Measurements from ENCODE around the gene SPATS1.
A peak's percentile ranks its signal among the peaks of the same experiment; 100 is the strongest.

Gene SPATS1, protein sequence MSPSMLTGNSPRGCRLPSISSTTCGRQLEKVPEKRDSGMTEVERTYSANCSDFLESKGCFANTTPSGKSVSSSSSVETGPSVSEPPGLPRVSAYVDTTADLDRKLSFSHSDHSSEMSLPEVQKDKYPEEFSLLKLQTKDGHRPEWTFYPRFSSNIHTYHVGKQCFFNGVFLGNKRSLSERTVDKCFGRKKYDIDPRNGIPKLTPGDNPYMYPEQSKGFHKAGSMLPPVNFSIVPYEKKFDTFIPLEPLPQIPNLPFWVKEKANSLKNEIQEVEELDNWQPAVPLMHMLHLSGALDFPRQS

DNA sequence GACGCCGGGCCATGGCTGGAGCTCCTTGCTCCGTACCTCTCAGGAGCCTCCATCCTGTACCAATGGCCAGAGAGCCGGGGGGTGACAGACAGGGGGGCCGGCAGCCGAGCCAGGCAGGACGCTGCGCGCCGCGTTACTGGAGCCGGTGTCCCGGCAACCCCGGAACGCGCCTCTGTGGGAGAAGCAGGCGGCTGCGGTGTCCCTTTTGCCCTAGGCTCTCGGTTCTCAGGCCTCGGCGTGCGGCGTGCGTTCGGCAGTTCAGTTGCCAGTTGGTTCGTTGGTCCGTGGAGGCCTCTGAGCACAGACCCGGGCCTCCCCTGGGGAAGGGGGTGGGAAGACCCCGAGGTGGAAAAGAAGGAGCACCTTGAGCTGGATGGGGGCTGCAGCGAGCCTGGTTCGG, at the start of gene SPATS1:
TSS of gene SPATS1 (plus strand) at position 162 of the 400 bp plus-strand sequence. CDS start 446 bp downstream, outside the sequence.
- DNase-seq (ENCODE audit: low read depth), result no peak
- H3K4me3 ChIP-seq (ENCODE audit: control insufficient read depth, low read depth, low read length), result no peak within 1 kb of the TSS
- TF ChIP-seq, protein P1, sequence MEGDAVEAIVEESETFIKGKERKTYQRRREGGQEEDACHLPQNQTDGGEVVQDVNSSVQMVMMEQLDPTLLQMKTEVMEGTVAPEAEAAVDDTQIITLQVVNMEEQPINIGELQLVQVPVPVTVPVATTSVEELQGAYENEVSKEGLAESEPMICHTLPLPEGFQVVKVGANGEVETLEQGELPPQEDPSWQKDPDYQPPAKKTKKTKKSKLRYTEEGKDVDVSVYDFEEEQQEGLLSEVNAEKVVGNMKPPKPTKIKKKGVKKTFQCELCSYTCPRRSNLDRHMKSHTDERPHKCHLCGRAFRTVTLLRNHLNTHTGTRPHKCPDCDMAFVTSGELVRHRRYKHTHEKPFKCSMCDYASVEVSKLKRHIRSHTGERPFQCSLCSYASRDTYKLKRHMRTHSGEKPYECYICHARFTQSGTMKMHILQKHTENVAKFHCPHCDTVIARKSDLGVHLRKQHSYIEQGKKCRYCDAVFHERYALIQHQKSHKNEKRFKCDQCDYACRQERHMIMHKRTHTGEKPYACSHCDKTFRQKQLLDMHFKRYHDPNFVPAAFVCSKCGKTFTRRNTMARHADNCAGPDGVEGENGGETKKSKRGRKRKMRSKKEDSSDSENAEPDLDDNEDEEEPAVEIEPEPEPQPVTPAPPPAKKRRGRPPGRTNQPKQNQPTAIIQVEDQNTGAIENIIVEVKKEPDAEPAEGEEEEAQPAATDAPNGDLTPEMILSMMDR (IDR thresholded peaks at IDR 0.05; ENCODE audit: control insufficient read depth, insufficient read depth, low read depth, low read length, missing control alignments), result no peak

DNA sequence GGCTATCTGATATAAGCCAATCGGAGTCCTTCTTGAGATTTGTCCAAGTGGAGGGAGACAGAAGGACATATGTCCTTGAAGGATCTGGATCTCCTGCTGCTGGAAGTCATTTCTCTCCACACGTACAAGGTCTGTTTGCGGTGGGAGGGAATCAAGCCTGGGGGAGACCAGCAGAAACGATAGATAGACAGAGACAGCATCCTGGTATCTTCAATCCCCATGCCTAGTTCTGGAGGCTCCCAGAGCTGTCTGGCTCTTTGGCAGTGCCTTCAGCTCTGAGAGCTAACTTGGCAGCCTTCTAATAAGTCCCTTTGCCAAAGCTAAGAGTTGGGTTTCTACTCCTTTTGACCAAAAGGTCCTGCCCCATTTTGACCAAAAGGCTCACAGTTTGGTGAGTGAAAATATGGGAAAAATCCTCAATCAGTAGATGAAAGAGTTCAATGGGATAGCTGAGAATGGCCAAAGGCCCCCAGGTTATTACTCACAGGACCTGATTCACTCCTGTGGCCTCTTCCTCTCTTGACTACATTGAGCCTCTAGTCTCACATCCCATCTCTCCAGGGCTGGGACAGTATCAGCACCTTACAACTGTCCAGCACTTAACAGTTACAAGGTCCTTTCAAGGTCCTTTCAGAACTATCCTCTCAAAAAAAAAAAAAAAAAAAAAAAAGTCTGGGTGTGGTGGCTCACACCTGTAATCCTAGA, 49.6 kb upstream of the SPATS1 start:
- H3K4me3 ChIP-seq (ENCODE audit: control insufficient read depth, low read depth, low read length), result no peak overlapping the region
- no peak for DNase-seq (ENCODE audit: low read depth)
- TF ChIP-seq, protein P1 (IDR thresholded peaks at IDR 0.05; ENCODE audit: control insufficient read depth, insufficient read depth, low read depth, low read length, missing control alignments), result no peak

DNA sequence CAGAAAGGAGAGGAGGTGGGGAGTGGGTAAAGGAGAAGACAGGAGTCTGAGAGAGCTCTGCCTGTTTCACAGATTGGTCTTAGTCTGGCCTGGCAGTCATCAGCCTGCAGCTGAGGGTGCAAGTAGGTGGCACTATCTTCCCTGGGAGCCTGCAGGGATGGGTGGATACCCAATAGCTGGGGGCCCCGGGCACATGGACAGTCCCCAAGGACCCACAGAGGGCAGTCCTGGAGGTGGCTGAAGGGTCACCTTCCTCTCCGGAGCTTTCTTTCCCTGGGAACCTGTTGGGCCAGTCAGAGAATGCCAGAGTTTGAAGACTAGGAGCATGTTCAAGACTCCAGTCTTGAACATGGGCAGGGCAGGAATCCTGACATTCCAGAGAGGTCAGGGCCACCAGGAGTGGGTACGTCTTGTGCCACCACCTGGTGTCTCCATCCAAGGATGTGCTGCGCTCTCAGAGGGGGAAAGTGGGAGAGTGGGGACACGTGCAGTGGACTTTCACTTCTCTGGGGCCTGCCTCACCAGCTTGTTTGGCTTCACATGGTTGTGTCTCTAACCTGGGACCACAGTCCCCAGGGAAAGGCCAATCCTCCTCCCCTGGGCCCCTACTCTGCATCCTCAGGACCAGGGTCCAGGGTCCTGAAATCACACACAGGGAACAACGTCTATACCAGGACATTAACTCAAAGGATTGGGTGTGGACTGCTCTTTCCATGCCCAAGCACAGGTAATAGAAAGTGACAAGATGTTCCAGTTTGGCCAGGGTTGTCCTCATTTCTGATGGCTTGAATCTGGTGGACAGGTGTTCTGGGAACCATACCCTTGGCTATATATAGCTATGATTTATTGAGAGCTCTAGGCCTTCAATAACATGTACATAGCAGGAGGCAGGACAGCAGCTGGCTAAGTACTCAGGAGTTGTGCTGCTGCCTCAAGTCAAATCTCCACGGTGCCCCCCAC, 47.3 kb upstream of the SPATS1 start:
- no peak for DNase-seq (ENCODE audit: low read depth)

DNA sequence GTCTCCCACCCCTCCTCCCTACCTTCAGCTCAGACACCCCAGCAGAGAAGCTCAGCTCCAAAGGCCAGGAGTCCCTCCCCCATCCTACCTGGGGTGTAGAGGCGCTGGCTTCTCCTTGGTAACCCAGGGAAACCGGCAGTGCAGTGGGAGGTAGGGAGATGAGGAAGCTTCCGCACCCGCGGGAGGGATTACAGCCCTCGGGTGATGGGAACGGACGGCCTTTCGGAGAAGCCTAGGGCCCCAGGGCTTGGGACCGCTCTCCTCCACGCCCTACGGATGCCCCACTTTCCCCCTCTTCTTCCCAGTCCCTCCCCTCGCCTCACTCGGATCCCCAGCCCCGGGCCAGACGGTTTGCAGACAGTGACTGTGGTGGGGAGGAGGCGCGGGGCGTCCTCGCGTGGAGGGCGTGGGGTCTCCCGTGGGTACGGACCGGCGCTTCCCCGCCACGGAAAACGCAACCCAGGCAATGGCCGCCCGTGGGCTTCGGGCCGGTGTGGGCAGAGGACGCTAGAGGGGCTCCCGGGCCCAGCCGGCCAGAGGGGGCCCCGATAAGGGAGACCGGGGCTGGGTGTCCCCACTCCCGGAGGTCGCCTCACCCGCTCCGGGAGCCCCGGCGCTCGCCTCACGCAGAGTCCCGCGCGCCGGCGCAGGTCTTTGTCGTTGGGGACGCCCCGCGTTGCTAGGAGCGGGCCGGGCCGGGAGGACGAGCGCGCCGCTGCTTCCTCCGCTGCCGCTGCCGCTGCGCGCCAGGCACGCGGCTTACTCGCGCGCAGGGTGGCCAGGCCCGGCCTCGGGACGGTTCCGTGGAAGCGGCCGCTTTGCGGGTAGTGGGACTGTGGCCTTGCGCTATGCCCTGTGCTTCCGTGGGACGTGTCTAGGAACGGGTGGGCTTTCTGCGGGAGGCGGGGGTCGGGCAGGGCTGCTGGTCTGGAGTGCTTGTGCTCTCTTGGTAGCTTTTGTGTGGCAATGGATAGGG, 45.1 kb upstream of the SPATS1 start:
- no peak for DNase-seq (ENCODE audit: low read depth)
- TF ChIP-seq, protein P1 (IDR thresholded peaks at IDR 0.05; ENCODE audit: control insufficient read depth, insufficient read depth, low read depth, low read length, missing control alignments), result no peak
- H3K4me3 ChIP-seq (ENCODE audit: control insufficient read depth, low read depth, low read length), result peak overlapping the region; percentile 39

More for the DNA sequence above, 47.3 kb upstream of the SPATS1 start:
- TF ChIP-seq, protein P1 (IDR thresholded peaks at IDR 0.05; ENCODE audit: control insufficient read depth, insufficient read depth, low read depth, low read length, missing control alignments), result no peak
- H3K4me3 ChIP-seq (ENCODE audit: control insufficient read depth, low read depth, low read length), result no peak overlapping the region

DNA sequence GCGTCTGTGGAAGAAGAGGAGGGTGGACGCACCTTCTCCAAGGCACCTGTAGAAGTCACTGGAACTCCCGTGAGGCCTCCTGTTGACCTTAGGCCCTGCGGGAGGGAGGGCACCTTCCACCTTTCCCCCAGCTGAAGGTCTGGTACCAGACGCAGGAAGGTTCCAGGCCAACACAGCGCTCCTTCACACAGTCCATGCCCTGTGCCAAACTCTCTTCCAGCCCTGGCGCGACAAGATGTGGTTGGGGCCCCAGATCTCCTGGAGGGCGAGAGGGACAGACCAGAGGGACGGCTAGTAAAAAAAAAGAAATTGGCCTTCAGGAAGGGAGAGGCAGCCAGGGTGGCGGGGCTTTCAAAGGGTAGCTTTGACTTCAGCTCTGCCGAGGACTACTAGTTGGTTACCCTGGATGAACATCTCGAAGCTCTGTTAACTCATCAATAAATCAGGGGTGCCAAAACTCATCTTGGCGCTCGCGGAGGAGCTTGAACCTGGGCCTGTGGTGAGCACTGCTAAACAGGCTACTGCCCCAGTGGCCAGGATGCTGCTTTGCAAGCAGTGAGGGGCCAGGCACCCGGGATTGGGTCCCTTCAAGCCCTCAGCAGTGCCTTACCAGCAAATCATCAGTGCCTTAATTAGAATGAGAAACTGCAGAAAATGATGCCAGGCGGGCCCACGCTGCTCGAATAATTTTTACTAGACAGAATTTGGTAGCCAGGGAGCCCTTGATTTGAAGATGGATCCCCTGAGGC, 44.2 kb upstream of the SPATS1 start:
- TF ChIP-seq, protein P1 (IDR thresholded peaks at IDR 0.05; ENCODE audit: control insufficient read depth, insufficient read depth, low read depth, low read length, missing control alignments), result peak; percentile 6
- H3K4me3 ChIP-seq (ENCODE audit: control insufficient read depth, low read depth, low read length), result no peak overlapping the region
- DNase-seq (ENCODE audit: low read depth), result no peak
